ENCODE results near the gene RAB3GAP1. TPM values are rescaled to one million over a fixed set of nuclear protein-coding genes. Genes with fewer than 3 reads are reported as not detected.

The RAB3GAP1 gene
- total RNA-seq, 4 donors from 2014 or later = 38.4 to 63.5 (median 53.8) TPM

- TF ChIP-seq POLR2A (IDR thresholded peaks at IDR 0.05) (no peak), EP300 (IDR thresholded peaks at IDR 0.05; ENCODE audit: low read depth) (no peak), CTCF (IDR thresholded peaks at IDR 0.05) (no peak), POLR2AphosphoS5 (IDR thresholded peaks at IDR 0.05) (no peak)
- in situ Hi-C loops (cut with MboI; ENCODE audit: low pct_ligation_motif_present in 1 of 4, low pct_unique_long_range_greater_than_20kb in 1 of 4, low sequenced_read_pairs in 3 of 4) = no loop called here
- Histone ChIP-seq H3K4me3 (no peak overlapping the region), H3K27ac (no peak overlapping the region), H3K27me3 (no peaks in the 10 kb centered on the region), H3K36me3 (peaks cover 0 to 49% (median 11%) of the 10 kb centered on the region in 4 donors), H3K4me1 (no peaks in the 10 kb centered on the region), H3K9me3 (peaks cover 6 to 14% of the 10 kb centered on the region in 2 donors)
- 98% methylated on average over 1 of the region's 1 CpG; no CpG with 5 or more reads in 1 of the 2 donors for WGBS, 2 donors (ENCODE audit: low coverage in 1 of 2)
- intact Hi-C loops (cut with DNase I; ENCODE audit: low total_unique reads) = no loop called here
- no peak for DNase-seq
Measured at GRCh38 chr2:135142323-135142722, 90.2 kb downstream of the RAB3GAP1 start.

GRCh38 chr2:135144343-135144742 is 92.3 kb downstream of the RAB3GAP1 start:
- H3K4me1 ChIP-seq = no peaks in the 10 kb centered on the region
- H3K27ac ChIP-seq = no peak overlapping the region
- no peak for DNase-seq
- intact Hi-C loops (cut with DNase I; ENCODE audit: low total_unique reads) = no loop called here
- in situ Hi-C loops (cut with MboI; ENCODE audit: low pct_ligation_motif_present in 1 of 4, low pct_unique_long_range_greater_than_20kb in 1 of 4, low sequenced_read_pairs in 3 of 4) = no loop called here
- WGBS, 2 donors (ENCODE audit: low coverage in 1 of 2) = 94 to 96% methylated on average over 2 of the region's 2 CpGs
- no peaks in the 10 kb centered on the region for H3K27me3 ChIP-seq
- no peak for TF ChIP-seq CTCF (IDR thresholded peaks at IDR 0.05)
- TF ChIP-seq EP300 (IDR thresholded peaks at IDR 0.05; ENCODE audit: low read depth) = no peak
- TF ChIP-seq POLR2A (IDR thresholded peaks at IDR 0.05) = no peak
- no peak for TF ChIP-seq POLR2AphosphoS5 (IDR thresholded peaks at IDR 0.05)
- H3K36me3 ChIP-seq = peaks cover 0 to 38% (median 7%) of the 10 kb centered on the region in 4 donors
- no peak overlapping the region for H3K4me3 ChIP-seq
- H3K9me3 ChIP-seq = peaks cover 6 to 14% of the 10 kb centered on the region in 2 donors

GRCh38 chr2:135149251-135149650 is 97.2 kb downstream of the RAB3GAP1 start:
- H3K36me3 ChIP-seq = peaks cover 0 to 27% (median 13%) of the 10 kb centered on the region in 4 donors
- H3K9me3 ChIP-seq = no peaks in the 10 kb centered on the region
- H3K4me3 ChIP-seq = no peak overlapping the region
- in situ Hi-C loops (cut with MboI; ENCODE audit: low pct_ligation_motif_present in 1 of 4, low pct_unique_long_range_greater_than_20kb in 1 of 4, low sequenced_read_pairs in 3 of 4) = no loop called here
- WGBS, 2 donors (ENCODE audit: low coverage in 1 of 2) = 71% methylated on average over 1 of the region's 1 CpG; no CpG with 5 or more reads in 1 of the 2 donors
- intact Hi-C loops (cut with DNase I; ENCODE audit: low total_unique reads) = no loop called here
- H3K27me3 ChIP-seq = no peaks in the 10 kb centered on the region
- DNase-seq = no peak
- no peak overlapping the region for H3K27ac ChIP-seq
- no peaks in the 10 kb centered on the region for H3K4me1 ChIP-seq
- no peak for TF ChIP-seq POLR2A (IDR thresholded peaks at IDR 0.05)
- no peak for TF ChIP-seq POLR2AphosphoS5 (IDR thresholded peaks at IDR 0.05)
- TF ChIP-seq CTCF (IDR thresholded peaks at IDR 0.05) = no peak
- no peak for TF ChIP-seq EP300 (IDR thresholded peaks at IDR 0.05; ENCODE audit: low read depth)

- Histone ChIP-seq H3K27ac (no peak overlapping the region), H3K27me3 (no peaks in the 10 kb centered on the region), H3K36me3 (peaks cover 0 to 42% (median 17%) of the 10 kb centered on the region in 4 donors), H3K4me1 (no peaks in the 10 kb centered on the region), H3K9me3 (no peaks in the 10 kb centered on the region), H3K4me3 (no peak overlapping the region)
- WGBS, 2 donors (ENCODE audit: low coverage in 1 of 2) = 86 to 100% methylated on average over 1 of the region's 1 CpG
- in situ Hi-C loops (cut with MboI; ENCODE audit: low pct_ligation_motif_present in 1 of 4, low pct_unique_long_range_greater_than_20kb in 1 of 4, low sequenced_read_pairs in 3 of 4) = no loop called here
- TF ChIP-seq POLR2AphosphoS5 (IDR thresholded peaks at IDR 0.05) (no peak), POLR2A (IDR thresholded peaks at IDR 0.05) (no peak), CTCF (IDR thresholded peaks at IDR 0.05) (no peak), EP300 (IDR thresholded peaks at IDR 0.05; ENCODE audit: low read depth) (no peak)
- intact Hi-C loops (cut with DNase I; ENCODE audit: low total_unique reads) = no loop called here
- DNase-seq = no peak
Measured at GRCh38 chr2:135150725-135151124, 98.6 kb downstream of the RAB3GAP1 start.
